Hematopoietic multipotent progenitor cell treated with erythropoietin and hydrocortisone succinate and interleukin-3 and kit ligand, for 15 days (in vitro differentiated cells): ENCODE data around the gene FRAT2.
A peak's percentile ranks its signal among the peaks of the same experiment; 100 is the strongest.

ENCODE experiments used
- DNase-seq: peaks from one replicate; pipeline ENCODE4 v3.0.0-alpha.2; 2015; ENCODE audit warnings: low spot score

The FRAT2 gene, protein sequence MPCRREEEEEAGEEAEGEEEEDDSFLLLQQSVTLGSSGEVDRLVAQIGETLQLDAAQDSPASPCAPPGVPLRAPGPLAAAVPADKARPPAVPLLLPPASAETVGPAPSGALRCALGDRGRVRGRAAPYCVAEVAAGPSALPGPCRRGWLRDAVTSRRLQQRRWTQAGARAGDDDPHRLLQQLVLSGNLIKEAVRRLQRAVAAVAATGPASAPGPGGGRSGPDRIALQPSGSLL

DNA sequence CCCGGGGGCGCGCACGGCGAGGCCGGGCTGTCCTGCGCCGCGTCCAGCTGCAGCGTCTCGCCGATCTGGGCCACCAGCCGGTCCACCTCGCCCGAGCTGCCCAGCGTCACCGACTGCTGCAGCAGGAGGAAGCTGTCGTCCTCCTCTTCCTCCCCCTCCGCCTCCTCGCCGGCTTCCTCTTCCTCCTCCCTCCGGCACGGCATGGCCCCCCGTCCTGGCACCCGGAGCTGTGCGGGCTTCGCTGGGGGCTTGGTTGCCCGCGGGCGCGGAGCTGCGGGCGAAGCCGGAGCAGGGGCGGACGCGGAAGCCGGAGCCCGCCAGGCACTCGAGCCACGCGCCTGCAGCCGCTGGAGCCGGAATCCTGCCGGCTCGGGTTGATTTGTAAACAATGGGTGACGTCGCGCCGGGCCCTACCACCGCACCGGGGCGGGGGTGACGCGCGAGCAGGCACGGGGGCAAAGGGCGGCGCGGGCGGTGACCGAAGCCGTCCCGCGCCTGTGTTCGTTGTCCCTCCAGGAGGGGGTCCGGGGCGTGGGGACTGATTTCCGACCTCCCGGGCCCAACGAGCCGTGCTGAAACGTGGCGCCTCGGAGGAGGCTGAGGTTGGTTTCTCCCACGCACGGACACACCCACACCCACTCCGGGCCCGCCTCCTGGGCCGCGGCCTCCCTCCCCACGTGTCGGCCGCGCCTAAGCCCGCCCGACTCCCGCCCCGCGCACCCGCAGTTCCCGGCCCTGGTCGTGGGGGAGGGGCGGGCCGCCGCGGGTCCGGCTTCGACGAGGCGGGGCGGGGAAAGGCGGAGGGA is at the start of gene FRAT2:
Gene FRAT2, minus strand, starts transcription at position 360 of the 806 bp plus-strand sequence. Its CDS starts 157 bp downstream, at position 203.
- peak; percentile 89 for DNase-seq

DNA sequence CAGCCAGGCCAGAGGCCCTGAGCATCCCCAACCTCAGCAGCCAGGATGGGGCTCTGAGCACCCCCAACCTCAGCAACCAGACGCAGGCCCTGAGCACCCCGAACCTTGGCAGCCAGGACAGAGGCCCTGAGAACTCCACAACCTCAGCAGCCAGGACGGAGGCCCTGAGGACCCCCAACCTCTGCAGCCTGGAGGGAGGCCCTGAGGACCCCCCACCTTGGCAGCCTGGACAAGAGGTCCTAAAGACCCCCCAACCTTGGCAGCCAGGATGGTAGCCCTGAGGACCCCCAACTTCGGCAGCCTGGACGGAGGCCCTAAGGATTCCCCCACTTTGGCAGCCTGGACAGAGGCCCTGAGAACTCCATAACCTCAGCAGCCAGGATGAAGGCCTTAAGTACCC is 49.6 kb upstream of the FRAT2 start:
- DNase-seq, result no peak

DNA sequence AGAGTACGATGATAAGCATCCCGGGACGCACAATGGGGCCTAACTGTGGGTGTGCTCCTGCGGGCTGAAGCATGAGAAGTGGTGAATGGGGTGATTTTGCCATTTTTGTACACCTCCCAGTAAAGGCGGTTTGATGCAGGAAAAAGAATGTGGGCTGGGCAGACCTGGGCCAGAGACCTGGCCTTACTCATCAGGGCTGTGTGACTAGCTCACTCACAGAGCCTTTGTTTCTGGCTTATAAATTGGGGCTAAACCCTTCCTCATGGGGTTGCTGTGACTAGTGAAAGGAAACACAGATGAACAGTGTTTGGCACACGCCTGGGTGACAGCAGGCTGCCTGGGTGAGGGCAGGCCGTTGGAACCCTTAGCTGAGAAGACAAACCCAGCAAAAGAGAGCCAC is 48.6 kb upstream of the FRAT2 start:
- DNase-seq, result no peak

DNA sequence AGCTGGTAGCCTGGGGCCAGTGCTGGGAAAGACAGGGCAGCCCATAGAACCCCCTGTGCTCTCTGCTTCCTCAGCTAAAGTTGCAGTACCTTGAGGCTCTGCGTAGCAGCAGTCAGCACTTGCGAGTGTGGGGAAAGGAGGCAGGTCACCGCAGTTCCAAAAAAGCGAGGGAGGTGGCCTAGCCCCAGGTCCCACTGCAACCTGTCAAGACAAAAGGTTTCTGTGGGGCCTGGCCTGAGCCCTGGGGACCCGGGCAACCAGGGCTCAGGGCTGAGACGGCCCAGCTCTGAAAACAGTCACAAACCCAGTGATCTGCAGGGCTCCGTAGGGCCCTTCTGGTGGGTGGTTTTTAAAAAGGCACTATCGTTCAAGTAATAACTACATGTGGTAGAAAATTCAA is 47.1 kb upstream of the FRAT2 start:
- DNase-seq, result no peak

DNA sequence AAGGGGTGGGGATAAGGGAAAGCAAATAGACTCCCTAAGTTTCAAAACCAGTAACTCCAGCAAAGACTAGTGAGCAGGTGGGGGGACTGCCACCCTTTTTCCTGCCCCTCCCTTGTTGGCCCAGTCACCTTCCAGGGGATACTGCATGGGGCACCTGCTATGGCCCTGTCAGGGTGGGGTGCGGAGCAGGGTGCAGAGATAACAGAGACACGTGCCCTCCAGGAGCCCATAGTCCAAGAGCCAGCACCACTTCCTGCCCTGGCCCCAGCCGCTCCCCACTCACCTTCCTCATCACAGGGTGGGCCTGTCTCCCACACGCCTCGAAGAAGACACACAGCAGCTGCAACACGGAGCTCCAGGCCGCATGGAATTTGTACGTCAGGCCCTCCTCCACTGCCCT is 46.0 kb upstream of the FRAT2 start:
- no peak for DNase-seq

DNA sequence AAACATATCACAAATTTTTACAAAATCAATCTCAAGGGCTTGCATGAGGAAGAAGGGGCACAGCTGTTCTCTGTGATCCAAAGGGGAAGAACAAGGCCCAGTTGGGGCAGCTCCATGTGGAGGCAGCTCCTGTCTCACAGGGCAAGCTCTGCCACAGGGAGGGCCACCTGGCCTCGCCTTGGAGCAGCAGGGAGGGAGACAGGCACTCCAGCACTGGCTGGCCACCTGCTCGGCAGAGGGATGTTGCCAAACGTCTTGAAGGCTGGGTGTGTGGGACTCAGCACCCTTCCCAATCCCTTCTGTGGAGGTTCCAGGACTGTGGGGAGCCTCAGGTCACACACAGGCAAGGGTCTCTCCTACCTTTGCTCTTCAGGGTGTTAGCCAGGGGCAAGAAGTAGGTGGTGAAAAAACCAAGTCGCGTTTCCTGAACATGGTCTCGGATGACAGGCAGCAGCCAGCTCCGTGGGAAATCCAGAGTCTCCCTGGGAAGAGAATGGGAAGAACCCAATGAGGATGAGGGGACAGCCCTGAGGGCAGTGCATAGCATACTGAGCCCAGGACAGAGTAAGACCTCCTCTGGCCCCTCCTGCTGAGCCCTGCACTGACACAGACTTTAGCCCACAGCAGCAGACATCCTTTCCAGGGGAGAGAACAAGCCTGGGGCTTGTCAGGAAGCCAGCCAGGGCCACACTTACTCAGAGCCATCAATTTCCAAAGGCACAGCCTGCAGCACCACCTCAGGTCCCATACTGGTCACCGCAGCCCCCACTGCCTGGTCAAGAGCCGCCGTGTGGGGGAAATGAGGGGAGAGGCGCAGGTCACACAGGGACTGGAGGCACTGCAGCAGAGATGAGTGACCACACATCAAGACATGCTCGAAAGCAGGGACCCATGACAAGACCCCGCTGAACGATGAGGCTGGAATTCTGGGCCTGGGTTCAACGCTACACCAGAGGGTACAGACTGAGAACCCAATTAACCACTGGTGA is 44.7 kb upstream of the FRAT2 start:
- no peak for DNase-seq

DNA sequence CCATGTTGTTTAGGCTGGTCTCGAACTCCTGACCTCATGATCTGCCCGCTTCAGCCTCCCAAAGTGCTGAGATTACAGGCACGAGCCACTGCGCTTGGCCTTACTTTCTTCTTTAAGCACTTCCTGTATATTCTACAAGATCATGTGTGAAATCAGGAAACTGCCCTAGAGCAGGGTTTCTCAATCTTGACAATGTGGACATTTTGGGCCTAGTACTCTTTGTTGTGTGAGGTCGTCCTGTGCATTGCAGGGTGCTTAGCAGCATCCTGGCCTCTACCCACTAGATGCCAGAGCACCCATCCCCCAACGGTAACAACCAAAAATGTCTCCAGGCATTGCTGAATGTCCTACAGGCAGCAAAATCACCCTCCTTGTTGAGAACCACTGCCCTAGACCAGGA is 41.9 kb upstream of the FRAT2 start:
- no peak for DNase-seq

DNA sequence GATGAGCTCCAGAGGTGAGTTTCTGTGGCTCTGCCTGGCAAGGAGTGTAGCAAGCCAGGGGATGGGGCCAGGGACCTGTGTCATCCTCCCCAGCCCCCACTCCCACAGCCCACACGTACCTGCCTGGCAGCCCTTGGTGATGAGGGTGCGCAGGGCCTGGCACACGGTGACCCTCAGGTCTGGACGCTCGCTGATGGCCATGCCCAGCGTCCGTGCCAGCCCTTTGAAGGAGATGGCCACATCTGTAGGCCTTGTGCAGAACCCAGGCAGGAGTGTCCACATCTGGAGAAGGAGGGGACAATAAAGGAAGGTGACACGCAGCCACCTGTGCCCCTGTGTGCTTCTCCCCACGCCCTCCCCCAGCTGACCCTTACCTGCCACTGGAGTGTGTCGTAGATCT is 38.9 kb upstream of the FRAT2 start:
- no peak for DNase-seq

DNA sequence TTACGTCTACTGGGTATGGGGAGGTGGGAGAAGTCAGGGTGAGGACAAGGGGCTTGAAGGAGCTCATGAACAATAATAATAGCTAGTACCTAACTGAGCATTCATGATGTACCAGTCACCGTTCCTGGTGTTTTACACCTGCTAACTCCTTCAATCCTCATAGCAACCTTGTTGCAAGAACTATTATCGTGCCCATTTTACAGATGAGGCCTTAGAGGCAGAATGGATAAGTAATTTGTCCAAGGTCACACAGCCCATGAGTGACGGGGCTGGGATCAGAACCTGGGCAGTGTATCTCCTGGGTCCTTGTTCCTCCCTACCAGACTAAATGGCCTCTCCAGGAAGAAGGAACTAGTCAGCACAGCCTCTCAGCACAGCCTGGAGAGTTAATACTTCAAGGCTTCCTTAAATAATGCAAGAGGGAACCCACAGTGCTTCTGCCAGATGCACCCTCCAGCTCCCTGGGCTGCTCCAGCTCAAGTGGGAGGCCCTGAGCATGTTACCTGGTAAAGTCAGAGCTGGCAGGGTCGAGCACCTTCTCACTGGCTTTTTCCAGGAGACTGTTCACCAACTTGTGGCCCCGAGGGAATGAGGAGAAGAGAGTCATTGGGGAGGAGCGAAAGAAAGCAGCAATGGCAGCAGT is 37.8 kb upstream of the FRAT2 start:
- no peak for DNase-seq

DNA sequence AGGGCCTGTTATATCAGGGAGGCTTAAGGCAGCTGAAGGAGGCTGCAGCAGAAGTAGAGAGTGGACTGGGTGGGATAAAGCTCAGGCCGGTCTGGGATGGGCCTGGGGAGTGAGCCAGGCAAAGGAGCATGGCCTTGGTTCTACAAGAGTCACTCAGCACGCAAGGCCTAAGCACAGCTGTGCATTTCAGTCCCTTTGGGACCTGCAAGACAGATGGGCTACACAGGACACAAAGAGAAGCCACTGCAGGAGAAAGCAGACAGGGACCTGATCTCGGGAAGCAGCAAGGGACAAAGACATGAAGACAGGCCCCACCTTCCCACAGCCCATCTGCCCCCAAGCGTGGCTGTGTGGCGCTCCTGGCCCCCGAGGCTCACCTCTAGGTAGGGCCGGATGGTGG is 37.2 kb upstream of the FRAT2 start:
- DNase-seq, result no peak

DNA sequence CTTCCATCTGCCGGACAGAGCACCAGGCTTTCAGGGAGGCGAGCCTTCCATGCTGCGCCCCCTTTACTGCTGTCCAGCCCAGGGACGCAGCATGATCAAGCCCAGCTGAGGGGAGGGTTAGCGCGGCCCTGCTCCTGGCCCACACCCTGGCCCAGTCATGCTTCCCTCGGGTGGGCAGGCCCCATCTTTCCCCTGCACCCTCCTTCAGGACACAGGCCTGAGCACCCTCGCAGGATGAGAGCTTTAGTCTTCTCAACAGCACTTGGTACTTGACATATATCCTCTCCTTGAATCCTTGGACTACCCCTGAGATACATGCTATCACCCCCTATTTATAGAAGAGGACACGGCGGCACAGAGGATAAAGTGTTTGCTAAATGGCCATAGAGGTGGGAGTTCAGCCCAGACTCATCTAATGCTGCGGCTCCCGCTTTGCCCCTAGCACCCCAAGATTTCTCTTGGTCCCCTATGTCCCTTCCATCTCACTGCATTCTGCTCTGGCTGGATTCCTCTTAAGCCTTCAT is 32.7 kb upstream of the FRAT2 start:
- DNase-seq, result no peak

DNA sequence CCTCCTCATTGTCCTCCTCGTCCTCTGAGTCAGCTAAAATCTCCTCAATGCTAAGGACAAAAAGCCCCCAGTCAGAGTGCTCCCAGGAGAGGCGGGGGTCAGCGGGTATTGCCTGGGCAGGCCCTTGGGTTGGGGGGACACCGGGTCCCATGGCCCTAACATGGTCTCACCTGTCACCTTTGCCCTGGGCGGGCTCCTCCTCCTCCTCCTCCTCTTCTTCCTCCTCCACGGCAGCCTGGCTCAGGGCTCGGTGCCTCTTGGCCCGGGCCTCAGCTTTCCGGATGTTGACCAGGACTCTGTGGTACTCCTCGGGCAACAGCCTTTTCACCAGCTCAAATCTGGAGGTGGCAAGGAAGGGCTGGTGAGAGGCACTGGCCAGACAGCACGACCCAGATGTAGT is 32.0 kb upstream of the FRAT2 start:
- DNase-seq, result no peak

DNA sequence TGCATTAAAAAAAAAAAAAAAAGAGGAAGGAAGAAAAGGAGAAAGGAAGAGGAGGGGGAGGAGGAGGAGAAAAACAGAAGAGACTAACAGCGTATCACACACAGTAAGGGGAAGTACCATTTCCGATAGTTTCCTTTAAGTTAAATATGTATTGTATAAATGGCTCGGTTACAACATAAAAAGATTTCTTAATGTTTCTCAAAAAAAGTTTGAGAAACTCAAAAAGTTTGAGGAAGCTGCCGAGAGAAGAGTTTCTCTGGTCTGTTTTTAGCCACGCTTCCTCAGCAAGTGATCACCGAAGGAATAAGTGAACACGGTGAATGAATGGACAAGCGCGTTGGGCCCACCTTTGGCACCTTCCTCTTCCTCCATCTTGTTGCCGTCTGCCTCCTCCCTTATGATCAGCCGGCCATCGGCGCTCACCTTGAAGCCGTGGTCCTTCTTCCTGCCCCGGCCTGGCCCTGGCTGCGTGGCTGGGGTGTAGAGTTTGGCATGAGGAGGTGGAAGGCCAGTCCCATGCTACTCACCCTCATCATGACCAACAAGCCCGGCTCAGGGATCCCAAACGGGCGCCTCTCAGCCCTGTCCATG is 31.3 kb upstream of the FRAT2 start:
- no peak for DNase-seq

DNA sequence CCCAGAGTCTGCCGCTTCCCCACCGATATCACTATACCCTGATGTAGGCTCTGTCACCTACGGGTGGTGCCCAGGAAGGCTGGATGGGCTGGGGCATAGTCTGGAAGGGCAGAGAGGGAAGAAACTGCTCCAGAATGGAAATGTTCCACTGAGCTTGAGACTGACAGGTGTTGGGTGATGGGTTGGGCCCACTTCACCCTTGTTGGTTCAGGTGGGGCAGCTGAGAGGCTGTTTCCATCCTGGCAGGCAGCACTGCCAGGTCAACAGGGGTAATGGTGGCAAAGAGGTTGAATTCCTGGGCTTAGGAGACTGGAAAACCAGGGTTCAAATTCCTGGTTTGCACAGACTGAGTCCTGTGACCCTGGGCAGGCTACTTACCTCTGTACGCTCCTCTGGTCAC is 28.5 kb upstream of the FRAT2 start:
- DNase-seq, result no peak

DNA sequence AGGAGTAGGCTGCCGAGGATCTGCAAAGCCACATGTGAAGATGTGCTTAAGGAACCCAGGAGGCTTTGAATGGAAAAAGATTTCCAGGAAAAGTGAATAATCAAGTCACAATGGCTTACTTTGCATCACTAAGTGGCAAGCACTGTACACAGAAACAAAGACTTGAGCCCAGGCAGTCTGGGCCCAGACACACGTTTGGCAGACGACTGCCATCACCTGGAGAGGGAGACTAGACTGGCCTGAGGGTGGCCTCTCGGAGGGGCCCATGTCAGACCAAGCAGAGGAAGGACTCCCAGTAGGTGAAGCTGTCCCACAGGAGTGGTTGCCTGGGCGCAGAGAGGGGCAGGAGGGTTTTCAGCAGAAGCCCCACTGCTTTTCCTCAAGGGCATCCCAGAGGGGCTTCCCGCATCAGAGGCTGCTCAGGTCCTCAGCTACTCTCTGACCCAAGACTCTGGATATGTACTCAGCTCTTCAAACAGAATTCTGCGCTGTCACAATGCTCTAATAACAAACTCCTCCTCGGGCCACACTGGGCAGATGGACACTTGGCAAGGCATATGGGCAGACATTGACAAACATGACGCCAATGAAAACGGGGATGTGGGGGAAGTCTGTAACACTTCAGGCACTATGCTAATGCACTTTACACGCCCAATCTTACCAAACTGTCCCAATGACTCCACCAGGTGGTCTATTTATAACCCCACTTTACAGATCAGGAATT is 27.9 kb upstream of the FRAT2 start:
- DNase-seq, result no peak

DNA sequence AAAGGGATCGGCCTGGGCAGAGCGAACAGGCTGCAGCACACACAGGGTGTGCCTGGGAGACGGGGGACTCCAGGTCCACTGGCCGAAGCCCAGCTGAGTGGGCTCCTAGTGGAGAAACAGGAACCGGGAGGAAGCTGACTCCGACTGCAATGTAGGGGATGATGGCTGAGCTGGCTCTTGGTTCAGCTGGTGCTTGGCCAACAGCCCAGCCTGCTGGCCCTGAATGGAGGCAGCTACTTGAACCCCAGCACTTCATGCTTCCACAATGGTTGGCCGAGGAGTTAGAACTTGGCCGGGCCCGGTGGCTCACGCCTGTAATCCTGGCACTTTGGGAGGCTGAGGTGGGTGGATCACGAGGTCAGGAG is 27.0 kb upstream of the FRAT2 start:
- DNase-seq, result no peak

DNA sequence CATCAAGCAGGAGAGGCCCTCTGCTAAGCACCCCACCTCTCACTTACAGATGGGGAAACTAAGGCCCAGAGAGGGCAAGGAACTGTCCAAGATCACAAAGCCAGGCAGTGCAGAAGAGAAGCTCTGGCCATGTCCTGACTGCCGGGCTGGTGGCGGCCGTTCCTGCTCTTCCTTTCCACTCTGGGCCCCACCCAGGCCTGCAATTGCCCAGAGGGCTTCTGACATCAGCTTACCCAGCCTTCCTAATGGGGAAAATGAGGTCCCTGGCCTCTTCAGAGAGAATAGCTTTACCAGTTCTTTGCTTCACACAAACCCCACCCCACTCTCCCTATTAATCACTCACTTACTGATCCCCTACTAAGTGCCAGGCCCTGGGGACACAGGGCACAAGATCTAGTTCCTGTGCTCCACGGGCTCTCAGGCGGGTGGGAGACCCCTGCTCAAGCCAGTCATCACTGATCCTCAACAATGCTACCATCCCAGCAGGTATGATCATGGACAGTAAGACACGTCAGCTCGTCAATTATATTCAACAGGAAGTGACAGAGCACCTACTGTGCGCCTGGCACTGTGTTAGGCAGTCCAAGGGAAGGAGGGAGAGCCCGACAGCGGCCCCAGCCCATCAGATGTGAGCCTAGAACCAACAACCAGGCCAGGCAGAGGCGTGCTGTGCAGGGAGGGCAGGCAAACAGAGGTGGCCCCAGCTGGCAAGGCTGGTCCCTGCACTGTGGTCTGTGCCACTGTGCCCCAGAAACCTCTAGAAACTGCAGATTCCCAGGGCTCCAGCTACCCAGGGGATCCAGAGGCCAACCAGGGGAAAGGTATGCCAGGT is 26.4 kb upstream of the FRAT2 start:
- no peak for DNase-seq

DNA sequence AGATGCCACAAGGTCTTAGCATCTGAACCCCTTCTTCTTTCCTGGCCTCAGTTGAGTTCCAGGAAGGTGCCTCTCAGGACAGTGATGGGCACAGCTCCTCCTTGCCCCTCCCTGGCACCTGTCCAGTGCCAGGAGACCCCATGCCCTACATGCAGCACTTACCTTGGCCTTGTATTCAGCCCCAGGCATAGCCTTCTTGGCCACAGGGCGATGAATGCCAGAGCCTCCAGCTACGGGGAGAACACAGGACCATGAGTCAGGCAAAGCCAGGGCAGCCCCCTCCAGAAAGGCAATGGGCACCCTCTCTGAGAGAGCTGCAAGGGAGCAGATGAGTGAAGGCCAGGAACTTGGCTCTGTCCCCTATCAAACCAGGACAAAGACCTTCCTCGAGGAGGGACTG is 24.3 kb upstream of the FRAT2 start:
- DNase-seq, result no peak

DNA sequence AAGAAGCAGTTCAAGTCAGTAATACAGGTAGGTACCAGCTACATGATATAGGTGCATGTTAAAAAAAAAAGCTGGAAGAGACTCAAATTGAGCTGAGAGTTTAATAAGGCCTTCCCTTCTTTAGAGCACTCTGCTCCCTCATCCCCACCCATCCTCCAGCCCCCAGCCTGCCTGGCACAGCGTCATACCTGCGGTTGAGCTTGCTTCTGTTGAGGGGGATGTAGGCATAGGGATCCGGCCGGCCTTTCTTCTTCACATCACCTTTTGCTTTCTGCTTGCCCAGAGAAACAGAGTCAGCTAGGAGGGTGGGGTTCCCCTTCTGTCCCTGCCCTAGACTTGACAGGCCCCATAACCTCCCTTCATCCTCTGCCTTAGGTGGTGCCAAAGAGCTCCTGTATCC is 23.8 kb upstream of the FRAT2 start:
- DNase-seq, result no peak

DNA sequence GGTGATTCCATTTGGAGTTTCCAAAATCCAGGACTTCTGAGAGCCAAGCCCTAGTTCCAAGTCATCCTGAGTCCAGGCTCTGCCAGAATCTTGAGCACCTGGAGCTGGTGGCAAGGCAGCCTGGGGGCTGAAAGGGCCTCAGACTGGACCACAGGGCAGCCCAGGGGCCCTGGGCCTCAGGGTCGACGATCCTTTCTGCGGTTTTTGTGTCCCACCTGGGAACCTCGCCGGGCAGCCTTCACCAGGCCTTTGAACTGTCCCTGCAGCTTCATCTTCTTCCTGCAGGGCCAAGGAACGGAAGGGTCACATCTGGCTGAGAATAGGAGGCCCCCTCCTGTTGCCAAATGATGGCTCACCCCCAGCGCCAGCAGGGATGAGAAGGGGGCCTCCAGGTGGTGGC is 22.4 kb upstream of the FRAT2 start:
- DNase-seq, result no peak
